Measurements from ENCODE around the gene IL6R. TPM values are rescaled to one million over a fixed set of nuclear protein-coding genes. Genes with fewer than 3 reads are reported as not detected.
"Not testable (repeated sequence)": the region's sequence is repeated elsewhere in the genome, so short reads cannot be mapped to it uniquely, and the experiment has no call there.

Gene IL6R
- total RNA-seq, 1 donor: 29.2 TPM

- H3K9me3 ChIP-seq (ENCODE audit: low read depth, low read length): no peaks in the 10 kb centered on the region
- H3K4me3 ChIP-seq (ENCODE audit: low read length): no peak overlapping the region
- H3K27me3 ChIP-seq (ENCODE audit: insufficient read depth, low read length): no peaks in the 10 kb centered on the region
- peaks cover 83% of the 10 kb centered on the region for H3K4me1 ChIP-seq (ENCODE audit: insufficient read depth, low read length)
Observed at GRCh38 chr1:154416471-154417337, 11.6 kb downstream of the IL6R start.

- Histone ChIP-seq H3K27me3 (ENCODE audit: insufficient read depth, low read length) (no peaks in the 10 kb centered on the region), H3K4me3 (ENCODE audit: low read length) (no peak overlapping the region), H3K9me3 (ENCODE audit: low read depth, low read length) (no peaks in the 10 kb centered on the region), H3K4me1 (ENCODE audit: insufficient read depth, low read length) (peaks cover 87% of the 10 kb centered on the region)
Observed at GRCh38 chr1:154417338-154417608, 12.1 kb downstream of the IL6R start.

- H3K27me3 ChIP-seq (ENCODE audit: insufficient read depth, low read length): no peaks in the 10 kb centered on the region
- H3K4me3 ChIP-seq (ENCODE audit: low read length): no peak overlapping the region
- H3K4me1 ChIP-seq (ENCODE audit: insufficient read depth, low read length): peaks cover 88% of the 10 kb centered on the region
- H3K9me3 ChIP-seq (ENCODE audit: low read depth, low read length): no peaks in the 10 kb centered on the region
Observed at GRCh38 chr1:154418062-154418921, 13.1 kb downstream of the IL6R start.

GRCh38 chr1:154418923-154419619 is 13.9 kb downstream of the IL6R start:
- Histone ChIP-seq H3K9me3 (ENCODE audit: low read depth, low read length) (no peaks in the 10 kb centered on the region), H3K4me3 (ENCODE audit: low read length) (no peak overlapping the region), H3K4me1 (ENCODE audit: insufficient read depth, low read length) (peaks cover 90% of the 10 kb centered on the region)

GRCh38 chr1:154419620-154420571 is 14.8 kb downstream of the IL6R start:
- Histone ChIP-seq H3K4me3 (ENCODE audit: low read length) (no peak overlapping the region), H3K9me3 (ENCODE audit: low read depth, low read length) (no peaks in the 10 kb centered on the region), H3K4me1 (ENCODE audit: insufficient read depth, low read length) (peaks cover 90% of the 10 kb centered on the region), H3K27me3 (ENCODE audit: insufficient read depth, low read length) (no peaks in the 10 kb centered on the region)

More at GRCh38 chr1:154418923-154419619, 13.9 kb downstream of the IL6R start:
- no peaks in the 10 kb centered on the region for H3K27me3 ChIP-seq (ENCODE audit: insufficient read depth, low read length)

GRCh38 chr1:154420961-154421924 is 16.1 kb downstream of the IL6R start:
- peaks cover 89% of the 10 kb centered on the region for H3K4me1 ChIP-seq (ENCODE audit: insufficient read depth, low read length)

GRCh38 chr1:154422049-154422448 is 16.9 kb downstream of the IL6R start:
- H3K9me3 ChIP-seq (ENCODE audit: low read depth, low read length); H3K4me3 ChIP-seq (ENCODE audit: low read length); H3K27me3 ChIP-seq (ENCODE audit: insufficient read depth, low read length): not testable (repeated sequence)
- H3K4me1 ChIP-seq (ENCODE audit: insufficient read depth, low read length): peaks cover 83% of the 10 kb centered on the region

More at GRCh38 chr1:154420961-154421924, 16.1 kb downstream of the IL6R start:
- H3K9me3 ChIP-seq (ENCODE audit: low read depth, low read length): no peaks in the 10 kb centered on the region
- no peaks in the 10 kb centered on the region for H3K27me3 ChIP-seq (ENCODE audit: insufficient read depth, low read length)
- no peak overlapping the region for H3K4me3 ChIP-seq (ENCODE audit: low read length)

- Histone ChIP-seq H3K4me1 (ENCODE audit: insufficient read depth, low read length) (peaks cover 82% of the 10 kb centered on the region), H3K27me3 (ENCODE audit: insufficient read depth, low read length) (no peaks in the 10 kb centered on the region), H3K4me3 (ENCODE audit: low read length) (no peak overlapping the region), H3K9me3 (ENCODE audit: low read depth, low read length) (no peaks in the 10 kb centered on the region)
Observed at GRCh38 chr1:154422521-154422920, 17.4 kb downstream of the IL6R start.

GRCh38 chr1:154423304-154423987 is 18.3 kb downstream of the IL6R start:
- Histone ChIP-seq H3K4me3 (ENCODE audit: low read length) (no peak overlapping the region), H3K9me3 (ENCODE audit: low read depth, low read length) (no peaks in the 10 kb centered on the region), H3K27me3 (ENCODE audit: insufficient read depth, low read length) (no peaks in the 10 kb centered on the region), H3K4me1 (ENCODE audit: insufficient read depth, low read length) (peaks cover 81% of the 10 kb centered on the region)

GRCh38 chr1:154423988-154424326 is 18.8 kb downstream of the IL6R start:
- Histone ChIP-seq H3K9me3 (ENCODE audit: low read depth, low read length) (no peaks in the 10 kb centered on the region), H3K27me3 (ENCODE audit: insufficient read depth, low read length) (no peaks in the 10 kb centered on the region), H3K4me1 (ENCODE audit: insufficient read depth, low read length) (peaks cover 76% of the 10 kb centered on the region), H3K4me3 (ENCODE audit: low read length) (no peak overlapping the region)

GRCh38 chr1:154425172-154425571 is 20.0 kb downstream of the IL6R start:
- no peaks in the 10 kb centered on the region for H3K27me3 ChIP-seq (ENCODE audit: insufficient read depth, low read length)
- no peaks in the 10 kb centered on the region for H3K9me3 ChIP-seq (ENCODE audit: low read depth, low read length)
- H3K4me3 ChIP-seq (ENCODE audit: low read length): no peak overlapping the region
- peaks cover 72% of the 10 kb centered on the region for H3K4me1 ChIP-seq (ENCODE audit: insufficient read depth, low read length)

- H3K9me3 ChIP-seq (ENCODE audit: low read depth, low read length): no peaks in the 10 kb centered on the region
- no peak overlapping the region for H3K4me3 ChIP-seq (ENCODE audit: low read length)
- no peaks in the 10 kb centered on the region for H3K27me3 ChIP-seq (ENCODE audit: insufficient read depth, low read length)
- H3K4me1 ChIP-seq (ENCODE audit: insufficient read depth, low read length): peaks cover 72% of the 10 kb centered on the region
Observed at GRCh38 chr1:154427173-154428139, 22.3 kb downstream of the IL6R start.
